Heart right ventricle (tissue), 16 donors: Measurements from ENCODE around the gene GBP2. TPM values are rescaled to one million over a fixed set of nuclear protein-coding genes. Genes with fewer than 3 reads are reported as not detected.
"Not testable (repeated sequence)": the region's sequence is repeated elsewhere in the genome, so short reads cannot be mapped to it uniquely, and the experiment has no call there.

ENCODE experiments used
- ATAC-seq, 8 donors: fragments of 200-7000 bp; cut with Tn5 transposase; one replicate each; pipeline ENCODE4 v1.9.1; 2020; ENCODE audit warnings: mild to moderate bottlenecking in 8 of 8, moderate library complexity in 8 of 8, moderate number of reproducible peaks in 1 of 8
- DNase-seq, 2 donors: peaks; one replicate each; pipeline ENCODE4 v3.0.0-alpha.2; 2020
- H3K27ac ChIP-seq, 10 donors: fragments of 200-600 bp; sonication (generic) in 2 of 10; one replicate each; pipeline versions ENCODE4 v1.5.0 to v1.8.0; 2020 to 2022; ENCODE audit warnings: mild to moderate bottlenecking in 3 of 10
- H3K27me3 ChIP-seq, 7 donors: fragments of 200-600 bp; one replicate each; pipeline ENCODE4 v1.8.0; 2021 to 2022; ENCODE audit warnings: mild to moderate bottlenecking in 2 of 7
- H3K36me3 ChIP-seq, 9 donors: fragments of 200-600 bp; sonication (generic) in 1 of 9; one replicate each; pipeline versions ENCODE4 v1.5.0 to v1.8.0; 2020 to 2022; ENCODE audit warnings: mild to moderate bottlenecking in 2 of 9
- H3K4me1 ChIP-seq, 9 donors: fragments of 200-600 bp; sonication (generic) in 1 of 9; one replicate each; pipeline versions ENCODE4 v1.5.0 to v1.8.0; 2020 to 2022; ENCODE audit warnings: mild to moderate bottlenecking in 4 of 9
- H3K4me3 ChIP-seq, 10 donors: fragments of 200-600 bp; sonication (generic) in 2 of 10; one replicate each; pipeline versions ENCODE4 v1.5.0 to v1.8.0; 2020 to 2022; ENCODE audit warnings: mild to moderate bottlenecking in 7 of 10, moderate library complexity in 2 of 10
- H3K9me3 ChIP-seq, 11 donors: fragments of 200-600 bp in 10 of 11; sonication (generic) in 2 of 11; one replicate each; pipeline versions ENCODE4 v1.5.0 to v1.8.0; 2013 to 2022; ENCODE audit warnings: mild to moderate bottlenecking in 2 of 11, control low read depth in 1 of 11, moderate library complexity in 1 of 11
- CTCF ChIP-seq, 9 donors: fragments of 200-600 bp; sonication (generic) in 2 of 9; IDR thresholded peaks; one replicate each; pipeline versions ENCODE4 v1.5.0 to v1.8.0; 2021 to 2022; ENCODE audit warnings: antibody characterized with exemption in 9 of 9, mild to moderate bottlenecking in 5 of 9, moderate library complexity in 1 of 9
- WGBS, 2 donors: extraction: QIAGEN DNeasy Blood & Tissue Kit; methylation state at CpG; one replicate each; pipeline ENCODE4 v1.1.7; 2013; ENCODE audit warnings: inconsistent platforms in 1 of 2; 5-methylcytosine and 5-hydroxymethylcytosine counted together
- intact Hi-C, 10 donors: fragments of 100-400 bp; cut with DNase I; formaldehyde crosslinking; loops; one replicate each; pipeline versions ENCODE4 v1.11.1 to v1.14.2; 2022
- polyA plus RNA-seq, 2 donors: library from polyadenylated mRNA; stranded (reverse); fragments of 200-250 nt; gene quantifications; one replicate each; pipeline ENCODE4 v1.2.3, GENCODE V29; 2013
- total RNA-seq, 10 donors: library from RNA; stranded (reverse); fragmentation: NEBNext Ultra II Directional in 3 of 10; extraction: Animal tissue kit (Norgen Biotek cat#: 25700) in 3 of 10; gene quantifications; one replicate each; pipeline versions ENCODE4 v1.2.1 to v1.2.4, GENCODE V29; 2021 to 2023
- donor health status: Arrhythmogenic right ventricular cardiomyopathy.
- donor health status: ischemic (EF 13 %, LVEDD 7.1; RV severe dilation, severe dysfunction).
- donor health status: healthy with polysubstance abuse.
- donor health status: DM: no; HTN: yes; CAD: no.
- donor health status: DM: no; HTN: no; CAD: no.
- donor health status: ischemic (EF 25% LVEDD 6.9; RV normal size, moderate dysfunction).
- donor health status: ischemic (EF 25% LVEDD 5.7; RV mildly dilated, moderate dysfunction).
- donor health status: healthy.
- donor health status: DM: yes; HTN: yes; CAD: no.
- donor health status: Ischemic cardiomyopathy.
- donor health status: ischemic (EF 35%, LVEDD 5.7; RV mildly dilated, moderate dysfunction).
- donor health status: nonischemic (EF 11% LVEDD 7.7; RV severe dilation, severe dysfunction).
- donor health status: DM: yes; HTN: yes; CAD: no.
- donor health status: PGD.
- donor health status: ischemic (EF 29% LVEDD 5.4; RV normal size, mild dysfunction).
- donor health status: nonischemic (EF 23%, LVEDD 6.1; RV moderate dilation, normal function).

The GBP2 gene
- total and polyA plus RNA-seq, 12 donors: 6.0 to 67.3 (median 9.9) TPM

- no peak for TF ChIP-seq CTCF (IDR thresholded peaks at IDR 0.05)
- Histone ChIP-seq H3K27ac (no peak overlapping the region), H3K27me3 (no peaks in the 10 kb centered on the region), H3K4me1 (no peaks in the 10 kb centered on the region), H3K36me3 (no peaks in the 10 kb centered on the region), H3K9me3 (no peaks in the 10 kb centered on the region), H3K4me3 (no peak overlapping the region)
- ATAC-seq (no peak), DNase-seq (no peak)
- intact Hi-C loops: loop anchor here in 6 of 10 donors (2.0 to 10.0 kb wide), 8 partner anchors 82 to 370 kb away; no protein-coding TSS in a partner anchor
- WGBS, 2 donors: 70 to 71% methylated on average over 8 of the region's 8 CpGs
Measured at GRCh38 chr1:89087241-89087640, 38.7 kb downstream of the GBP2 start.

DNA sequence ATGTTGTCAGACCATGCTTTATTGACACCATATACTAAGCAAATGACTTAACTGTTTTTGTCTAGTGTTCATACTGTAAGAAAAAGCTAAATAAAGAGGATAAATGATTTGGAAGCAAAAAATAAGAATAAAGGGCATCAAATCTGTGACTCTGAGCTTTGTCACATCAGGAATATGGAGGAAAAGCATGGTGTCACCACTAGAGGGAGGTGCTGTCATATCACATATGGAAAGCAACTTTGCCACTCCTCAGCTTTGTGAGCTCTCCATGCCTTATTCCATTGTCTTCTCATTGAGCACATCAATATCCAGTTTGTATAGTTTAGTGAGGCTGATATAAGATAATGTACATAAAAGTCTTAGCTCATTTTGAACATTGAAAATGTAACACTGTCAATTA is 40.1 kb downstream of the GBP2 start:
- Histone ChIP-seq H3K36me3 (no peaks in the 10 kb centered on the region), H3K4me1 (peaks cover 0 to 11% (median under 1%) of the 10 kb centered on the region in 9 donors), H3K4me3 (no peak overlapping the region), H3K27me3 (no peaks in the 10 kb centered on the region), H3K9me3 (peaks cover 0 to 2% (median 0%) of the 10 kb centered on the region in 11 donors), H3K27ac (no peak overlapping the region)
- intact Hi-C loops: loop anchor here in 7 of 10 donors (1.0 to 10.0 kb wide), 10 partner anchors 81 to 372 kb away; no protein-coding TSS in a partner anchor
- ATAC-seq (peak in 4 of 8 donors; percentile 67 to 82 (median 69)), DNase-seq (peak in 1 of 2 donors; percentile 76)
- peak in 8 of 9 donors; percentile 60 to 91 (median 68) for TF ChIP-seq CTCF (IDR thresholded peaks at IDR 0.05)

GRCh38 chr1:89081005-89081404 is 44.9 kb downstream of the GBP2 start:
- Histone ChIP-seq H3K4me3 (peak overlapping the region in 1 of 10 donors; percentile 7), H3K9me3 (peaks cover 0 to 18% (median 7%) of the 10 kb centered on the region in 11 donors), H3K27ac (peak overlapping the region in 8 of 10 donors; percentile 12 to 83 (median 53)), H3K36me3 (no peaks in the 10 kb centered on the region), H3K4me1 (peaks cover 0 to 11% (median 5%) of the 10 kb centered on the region in 9 donors), H3K27me3 (no peaks in the 10 kb centered on the region)
- intact Hi-C loops: loop anchor here in 5 of 10 donors (5.0 to 10.0 kb wide), 4 partner anchors 76 to 374 kb away; no protein-coding TSS in a partner anchor
- ATAC-seq: peak in 5 of 8 donors; percentile 43 to 81 (median 75)
- no peak for DNase-seq
- no peak for TF ChIP-seq CTCF (IDR thresholded peaks at IDR 0.05)
- 50 to 53% methylated on average over 3 of the region's 3 CpGs for WGBS, 2 donors

DNA sequence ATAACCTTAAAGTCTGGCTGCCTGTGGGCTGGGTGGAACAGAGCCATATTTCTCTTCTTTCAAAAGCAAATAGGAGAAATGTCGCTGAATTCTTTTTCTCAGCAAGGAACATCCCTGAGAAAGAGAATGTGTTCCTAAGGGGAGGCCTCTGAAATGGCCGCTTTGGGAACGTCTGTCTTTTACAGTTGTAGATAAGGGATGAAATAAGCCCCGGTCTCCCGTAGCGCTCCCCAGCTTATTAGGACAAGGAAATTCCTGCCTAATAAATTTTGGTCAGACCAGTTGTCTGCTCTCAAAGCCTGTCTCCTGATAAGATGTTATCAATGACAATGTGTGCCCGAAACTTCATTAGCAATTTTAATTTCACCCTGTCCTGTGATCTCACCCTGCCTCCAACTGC is 45.8 kb downstream of the GBP2 start:
- H3K36me3 ChIP-seq, H3K4me3 ChIP-seq, DNase-seq, H3K27me3 ChIP-seq, ATAC-seq: not testable (repeated sequence)
- 93 to 94% methylated on average over 7 of the region's 7 CpGs for WGBS, 2 donors
- Histone ChIP-seq H3K27ac (peak overlapping the region in 7 of 10 donors; percentile 3 to 83 (median 56)), H3K4me1 (peaks cover 0 to 11% (median 5%) of the 10 kb centered on the region in 9 donors), H3K9me3 (peaks cover 0 to 18% (median 7%) of the 10 kb centered on the region in 11 donors)
- intact Hi-C loops: loop anchor here in 5 of 10 donors (5.0 to 10.0 kb wide), 4 partner anchors 75 to 375 kb away; no protein-coding TSS in a partner anchor

GRCh38 chr1:89072466-89073065 is 53.3 kb downstream of the GBP2 start:
- 67 to 78% methylated on average over 8 of the region's 8 CpGs for WGBS, 2 donors
- H3K27me3 ChIP-seq, H3K27ac ChIP-seq, ATAC-seq, DNase-seq, intact Hi-C loops, H3K36me3 ChIP-seq, H3K4me3 ChIP-seq: not testable (repeated sequence)
- Histone ChIP-seq H3K9me3 (peaks cover 0 to 17% (median 3%) of the 10 kb centered on the region in 11 donors), H3K4me1 (peaks cover 0 to 20% (median 2%) of the 10 kb centered on the region in 9 donors)
